ENCODE measurements around the gene MCRIP2.

- TF ChIP-seq POLR2A (IDR thresholded peaks at IDR 0.05) (no peak), CTCF (IDR thresholded peaks at IDR 0.05) (no peak)
Measured at GRCh38 chr16:660132-660458, 18.5 kb downstream of the MCRIP2 start.

Measured in body of pancreas (tissue), 4 donors.